ENCODE measurements around the gene MDFIC. TPM values are rescaled to one million over a fixed set of nuclear protein-coding genes. Genes with fewer than 3 reads are reported as not detected.

The MDFIC gene
- polyA plus RNA-seq, 1 of the 3 experiments (the other 2 are of a cell fraction): 2.8 TPM

DNA sequence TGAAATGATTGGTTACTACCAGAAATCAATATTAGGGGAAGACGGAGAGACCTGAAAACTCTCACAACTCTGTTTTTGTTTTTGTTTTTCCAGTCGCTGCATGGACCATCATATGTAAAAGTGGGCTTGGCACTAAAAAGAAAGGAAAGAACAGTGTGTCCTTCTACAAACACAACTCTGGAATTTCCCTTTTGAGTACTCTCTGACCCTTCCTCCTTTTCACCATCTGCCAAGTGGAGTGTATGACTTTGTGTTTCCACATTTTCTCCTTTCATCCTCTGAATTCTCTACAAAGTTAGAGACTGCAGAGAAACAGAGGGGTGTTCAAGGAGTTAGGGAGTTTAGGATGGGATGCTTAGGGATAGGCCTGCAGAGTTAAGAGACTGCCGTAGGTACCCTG lies 92.0 kb downstream of the MDFIC start (continued):
- TF ChIP-seq GATA2 (CRISPR knock-in tag; IDR thresholded peaks at IDR 0.05): no peak

DNA sequence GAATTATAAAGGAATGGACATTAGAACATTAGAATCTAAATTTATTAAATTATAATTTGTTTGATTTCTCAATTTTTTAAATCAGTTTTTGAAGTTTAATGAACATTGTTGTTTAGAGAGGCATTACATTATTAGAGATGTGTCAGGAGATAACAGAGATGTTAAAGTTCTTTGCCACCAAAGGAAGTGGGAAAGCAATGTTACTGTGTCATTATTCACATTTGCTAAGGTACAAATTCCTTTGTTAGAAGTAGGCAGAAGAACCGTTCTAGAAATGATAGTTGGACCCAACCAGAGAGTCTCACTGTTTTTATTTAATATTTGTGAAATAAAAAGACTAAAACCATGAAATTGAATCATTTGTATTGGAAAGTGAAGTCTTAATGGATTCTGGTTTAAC lies 92.9 kb downstream of the MDFIC start:
- POLR2A ChIA-PET: no interaction called here
- no peak for TF ChIP-seq NRF1 (IDR thresholded peaks at IDR 0.05; ENCODE audit: low read depth, low read length)
- TF ChIP-seq EP300 (IDR thresholded peaks at IDR 0.05; ENCODE audit: borderline replicate concordance in 1 of 2, low read depth in 1 of 2, low read length in 1 of 2): no peak
- no peak for TF ChIP-seq YY1 (IDR thresholded peaks at IDR 0.05; ENCODE audit: low read depth)
- TF ChIP-seq IRF3 (IDR thresholded peaks at IDR 0.05; ENCODE audit: low read depth, low read length): no peak
- TF ChIP-seq GATA2 (CRISPR knock-in tag; IDR thresholded peaks at IDR 0.05): no peak
- no peak for TF ChIP-seq RXRA (IDR thresholded peaks at IDR 0.05; ENCODE audit: borderline replicate concordance, low read depth)
- TF ChIP-seq CTCF (IDR thresholded peaks at IDR 0.05): no peak

DNA sequence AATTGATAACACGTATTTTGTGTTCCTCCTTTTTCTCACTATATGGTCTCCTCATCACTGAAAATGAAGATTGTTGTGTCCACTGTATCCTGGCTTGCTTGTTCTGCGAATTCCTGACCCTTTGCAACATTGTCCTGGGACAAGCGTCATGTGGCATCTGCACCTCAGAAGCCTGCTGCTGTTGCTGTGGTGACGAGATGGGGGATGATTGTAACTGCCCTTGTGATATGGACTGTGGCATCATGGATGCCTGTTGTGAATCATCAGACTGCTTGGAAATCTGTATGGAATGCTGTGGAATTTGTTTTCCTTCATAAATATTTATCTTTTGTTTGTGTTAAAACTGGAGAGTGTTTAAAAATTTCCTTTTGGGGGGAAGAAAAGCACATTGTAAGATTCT lies 93.7 kb downstream of the MDFIC start:
- Histone ChIP-seq H4K20me1 (ENCODE audit: insufficient read depth) (no peaks in the 10 kb centered on the region), H3K4me2 (no peak overlapping the region), H3K36me3 (replicated peaks in 1 of 2; ENCODE audit: control insufficient read depth in 1 of 2, insufficient read depth in 2 of 2, low read length in 1 of 2) (no peaks in the 10 kb centered on the region), H3K4me3 (ENCODE audit: low read depth in 2 of 2, low read length in 1 of 2) (no peak overlapping the region), H3K27me3 (ENCODE audit: insufficient read depth) (no peaks in the 10 kb centered on the region), H3K9me3 (no peaks in the 10 kb centered on the region), H3K4me1 (ENCODE audit: control insufficient read depth in 1 of 2, insufficient read depth in 2 of 2, low read depth in 1 of 2, low read length in 1 of 2) (no peaks in the 10 kb centered on the region), H3K27ac (ENCODE audit: low read depth in 2 of 2, low read length in 1 of 2) (no peak overlapping the region), H2AFZ (ENCODE audit: low read depth) (no peak overlapping the region), H3K9ac (no peak overlapping the region), H3K79me2 (ENCODE audit: insufficient read depth) (no peaks in the 10 kb centered on the region), H3K9me2 (no peaks in the 10 kb centered on the region), H3F3A (replicated peaks; ENCODE audit: insufficient read depth) (no peaks in the 10 kb centered on the region)
- CTCF ChIA-PET: no interaction called here
- POLR2A ChIA-PET: no interaction called here
- WGBS (ENCODE audit: low lambda C conversion rate): 9% methylated on average over 4 of the region's 4 CpGs
- DNase-seq: no peak
- TF ChIP-seq FOSL2 (IDR thresholded peaks at IDR 0.05; ENCODE audit: borderline replicate concordance, low read depth): peak; percentile 15; the same call in 1 of the 2 replicates
- TF ChIP-seq PBX3 (IDR thresholded peaks at IDR 0.05): no peak

More for the DNA sequence above, 92.9 kb downstream of the MDFIC start:
- Histone ChIP-seq H3F3A (replicated peaks; ENCODE audit: insufficient read depth) (no peaks in the 10 kb centered on the region), H3K27me3 (ENCODE audit: insufficient read depth) (no peaks in the 10 kb centered on the region), H4K20me1 (ENCODE audit: insufficient read depth) (no peaks in the 10 kb centered on the region), H3K9ac (no peak overlapping the region), H3K27ac (ENCODE audit: low read depth in 2 of 2, low read length in 1 of 2) (no peak overlapping the region), H3K36me3 (replicated peaks in 1 of 2; ENCODE audit: control insufficient read depth in 1 of 2, insufficient read depth in 2 of 2, low read length in 1 of 2) (no peaks in the 10 kb centered on the region), H3K9me2 (no peaks in the 10 kb centered on the region), H2AFZ (ENCODE audit: low read depth) (no peak overlapping the region), H3K4me3 (ENCODE audit: low read depth in 2 of 2, low read length in 1 of 2) (no peak overlapping the region), H3K4me2 (no peak overlapping the region), H3K4me1 (ENCODE audit: control insufficient read depth in 1 of 2, insufficient read depth in 2 of 2, low read depth in 1 of 2, low read length in 1 of 2) (no peaks in the 10 kb centered on the region; a peak in 1 of 4 replicates), H3K79me2 (ENCODE audit: insufficient read depth) (no peaks in the 10 kb centered on the region), H3K9me3 (no peaks in the 10 kb centered on the region)
- CTCF ChIA-PET: no interaction called here
- DNase-seq: no peak
- 11% methylated on average over 1 of the region's 1 CpG for WGBS (ENCODE audit: low lambda C conversion rate)
